CD4-positive, alpha-beta T cell treated with Interleukin-15 for 1 hour (primary cell): ENCODE data around the gene SLC17A9.

Experiments
- DNase-seq: peaks from one replicate; pipeline ENCODE4 v3.0.0-alpha.2; 2020

Gene SLC17A9

GRCh38 chr20:62952373-62952967 lies at the start of gene SLC17A9:
TSS of gene SLC17A9 (plus strand) at chr20:62952709. CDS start at chr20:62952831, 122 bp downstream.
- peak; percentile 78 for DNase-seq

- no peak for DNase-seq
Measured at GRCh38 chr20:62902926-62903615, 49.4 kb upstream of the SLC17A9 start.

GRCh38 chr20:62905536-62906117 lies 46.9 kb upstream of the SLC17A9 start:
- DNase-seq, result no peak

- DNase-seq, result no peak
Measured at GRCh38 chr20:62906209-62906608, 46.3 kb upstream of the SLC17A9 start.

- DNase-seq, result no peak
Measured at GRCh38 chr20:62906647-62907375, 45.7 kb upstream of the SLC17A9 start.

GRCh38 chr20:62907384-62908317 lies 44.9 kb upstream of the SLC17A9 start:
- DNase-seq, result peak; percentile 37

GRCh38 chr20:62908971-62909791 lies 43.3 kb upstream of the SLC17A9 start:
- no peak for DNase-seq

- DNase-seq, result no peak
Measured at GRCh38 chr20:62910217-62910766, 42.2 kb upstream of the SLC17A9 start.

- DNase-seq, result no peak
Measured at GRCh38 chr20:62910777-62911497, 41.6 kb upstream of the SLC17A9 start.

GRCh38 chr20:62911701-62912280 lies 40.7 kb upstream of the SLC17A9 start:
- DNase-seq, result no peak

- DNase-seq, result no peak
Measured at GRCh38 chr20:62913043-62913630, 39.4 kb upstream of the SLC17A9 start.

GRCh38 chr20:62914436-62914835 lies 38.1 kb upstream of the SLC17A9 start:
- DNase-seq, result no peak

GRCh38 chr20:62914970-62915457 lies 37.5 kb upstream of the SLC17A9 start:
- DNase-seq, result peak; percentile 29

GRCh38 chr20:62916703-62917476 lies 35.6 kb upstream of the SLC17A9 start:
- no peak for DNase-seq

- DNase-seq, result no peak
Measured at GRCh38 chr20:62917720-62918119, 34.8 kb upstream of the SLC17A9 start.

GRCh38 chr20:62918147-62918546 lies 34.4 kb upstream of the SLC17A9 start:
- peak; percentile 45 for DNase-seq

GRCh38 chr20:62918831-62919230 lies 33.7 kb upstream of the SLC17A9 start:
- DNase-seq, result peak; percentile 43

- DNase-seq, result no peak
Measured at GRCh38 chr20:62920039-62920645, 32.4 kb upstream of the SLC17A9 start.
